GM23338 (cell line): ENCODE measurements around the gene GATA1. TPM values are rescaled to one million over a fixed set of nuclear protein-coding genes. Genes with fewer than 3 reads are reported as not detected.

Experiments used
- ATAC-seq: fragments of 200-7000 bp; cut with Tn5 transposase; 3 replicates; pipeline ENCODE4 v1.9.1; 2020
- DNase-seq: peaks from one replicate; pipeline ENCODE4 v3.0.0-alpha.2; 2015; ENCODE audit warnings: low spot score
- H2AFZ ChIP-seq: fragments of 200-600 bp; sonication (generic); 2 replicates; pipeline ENCODE4 v1.8.0; 2016; ENCODE audit warnings: antibody characterized with exemption, mild to moderate bottlenecking, moderate library complexity
- H3F3A ChIP-seq: fragments of 200-600 bp; sonication (generic); replicated peaks from 2 replicates; pipeline ENCODE4 v1.8.0; 2017; ENCODE audit warnings: antibody characterized with exemption, mixed run types, low read depth
- H3K27ac ChIP-seq: fragments of 200-600 bp; sonication (generic); 2 replicates; pipeline ENCODE4 v1.6.1; 2016; ENCODE audit warnings: low read depth
- H3K27me3 ChIP-seq: fragments of 200-600 bp; sonication (generic); 2 replicates; pipeline ENCODE4 v1.8.0; 2016; ENCODE audit warnings: mild to moderate bottlenecking, mixed run types, moderate library complexity; ENCODE audit not compliant: insufficient read depth
- H3K36me3 ChIP-seq: fragments of 200-600 bp; sonication (generic); 2 replicates; pipeline ENCODE4 v1.8.0; 2016; ENCODE audit warnings: mild to moderate bottlenecking; ENCODE audit not compliant: insufficient read depth
- H3K4me1 ChIP-seq: fragments of 200-600 bp; sonication (generic); 2 replicates; pipeline ENCODE4 v1.8.0; 2016; ENCODE audit warnings: mild to moderate bottlenecking, moderate library complexity; ENCODE audit not compliant: insufficient read depth
- H3K4me2 ChIP-seq: fragments of 200-600 bp; sonication (generic); 2 replicates; pipeline ENCODE4 v1.7.1; 2017; ENCODE audit warnings: mixed run types
- H3K4me3 ChIP-seq: fragments of 200-600 bp; sonication (generic); 2 replicates; pipeline ENCODE4 v1.6.1; 2016; ENCODE audit warnings: mixed run types
- H3K79me2 ChIP-seq: fragments of 200-600 bp; sonication (generic); replicated peaks from 2 replicates; pipeline ENCODE4 v1.8.0; 2017; ENCODE audit warnings: mild to moderate bottlenecking; ENCODE audit not compliant: insufficient read depth
- H3K9me2 ChIP-seq: fragments of 200-600 bp; sonication (generic); 2 replicates; pipeline ENCODE4 v1.8.0; 2017; ENCODE audit not compliant: insufficient read depth
- H4K20me1 ChIP-seq: fragments of 200-600 bp; sonication (generic); replicated peaks from 2 replicates; pipeline ENCODE4 v1.8.0; 2017; ENCODE audit warnings: mild to moderate bottlenecking; ENCODE audit not compliant: insufficient read depth
- H3K27ac Mint-ChIP-seq: 2 replicates; pipeline ENCODE4 v1.8.0; 2020; ENCODE audit warnings: inconsistent platforms, mild to moderate bottlenecking, moderate library complexity, mixed read lengths
- H3K27me3 Mint-ChIP-seq: 3 replicates; pipeline ENCODE4 v1.8.0; 2022; ENCODE audit warnings: low read depth, mild to moderate bottlenecking, moderate library complexity, mixed read lengths, inconsistent platforms; ENCODE audit not compliant: insufficient read depth, poor library complexity
- H3K36me3 Mint-ChIP-seq: 3 replicates; pipeline ENCODE4 v1.8.0; 2021; ENCODE audit warnings: low read depth, mild to moderate bottlenecking, inconsistent platforms, moderate library complexity, mixed read lengths
- H3K4me1 Mint-ChIP-seq: 3 replicates; pipeline ENCODE4 v1.8.0; 2020; ENCODE audit warnings: mild to moderate bottlenecking, inconsistent platforms, mixed read lengths
- H3K4me3 Mint-ChIP-seq: 3 replicates; pipeline ENCODE4 v1.8.0; 2021; ENCODE audit warnings: moderate library complexity, mild to moderate bottlenecking, inconsistent platforms, mixed read lengths
- H3K9me3 Mint-ChIP-seq: 3 replicates; pipeline ENCODE4 v1.8.0; 2020; ENCODE audit warnings: moderate library complexity, mild to moderate bottlenecking, inconsistent platforms, mixed read lengths
- CREB1 ChIP-seq: fragments of 250-450 bp; sonication (Bioruptor Pico); IDR thresholded peaks from 2 replicates; pipeline ENCODE4 v1.5.0; 2020; ENCODE audit warnings: low read depth, mild to moderate bottlenecking, moderate library complexity
- CTCF ChIP-seq, 2 experiments: fragments of 200-600 bp in 1 of 2; sonication (generic) in 1 of 2; conservative IDR thresholded peaks; 2 replicates each; pipeline versions ENCODE4 v1.5.1 to v1.6.1; 2016 to 2017; ENCODE audit warnings: antibody characterized with exemption in 2 of 2, low read depth in 2 of 2, mild to moderate bottlenecking in 2 of 2, moderate library complexity in 1 of 2
- ETS1 ChIP-seq: IDR thresholded peaks from 2 replicates; pipeline ENCODE4 v1.6.1; 2016; ENCODE audit warnings: antibody characterized with exemption
- EZH2 ChIP-seq: fragments of 200-600 bp; sonication (generic); IDR thresholded peaks from one replicate; pipeline ENCODE4 v1.8.0; 2017; ENCODE audit warnings: antibody characterized with exemption, mild to moderate bottlenecking, low read depth; ENCODE audit not compliant: unreplicated experiment
- EZH2phosphoT487 ChIP-seq: fragments of 200-600 bp; sonication (generic); IDR thresholded peaks from one replicate; pipeline ENCODE4 v1.8.1; 2018; ENCODE audit warnings: antibody characterized with exemption; ENCODE audit not compliant: unreplicated experiment
- JUNB ChIP-seq: IDR thresholded peaks from one replicate; pipeline ENCODE4 v1.6.1; 2016; ENCODE audit warnings: antibody characterized with exemption; ENCODE audit not compliant: unreplicated experiment
- NANOG ChIP-seq: IDR thresholded peaks from 2 replicates; pipeline ENCODE4 v1.6.1; 2016; ENCODE audit warnings: antibody characterized with exemption, borderline replicate concordance
- POLR2AphosphoS5 ChIP-seq: IDR thresholded peaks from 2 replicates; pipeline ENCODE4 v1.6.1; 2016; ENCODE audit warnings: antibody characterized with exemption, low read depth
- REST ChIP-seq: IDR thresholded peaks from one replicate; pipeline ENCODE4 v1.6.1; 2018; ENCODE audit warnings: antibody characterized with exemption; ENCODE audit not compliant: unreplicated experiment
- STAT1 ChIP-seq: IDR thresholded peaks from one replicate; pipeline ENCODE4 v1.6.1; 2016; ENCODE audit warnings: antibody characterized with exemption; ENCODE audit not compliant: unreplicated experiment
- ZNF114 ChIP-seq: fragments of 250-450 bp; sonication (Bioruptor Pico); IDR thresholded peaks from 2 replicates; pipeline ENCODE4 v1.5.0; 2020; ENCODE audit warnings: mild to moderate bottlenecking, moderate library complexity
- ZNF331 ChIP-seq: fragments of 250-450 bp; sonication (Bioruptor Pico); IDR thresholded peaks from 2 replicates; pipeline ENCODE4 v1.5.0; 2020; ENCODE audit warnings: low read depth, mild to moderate bottlenecking, moderate library complexity
- ZNF462 ChIP-seq: fragments of 250-450 bp; sonication (Bioruptor Pico); IDR thresholded peaks from 2 replicates; pipeline ENCODE4 v1.5.0; 2020; ENCODE audit warnings: mild to moderate bottlenecking, moderate library complexity
- polyA plus RNA-seq: library from polyadenylated mRNA; unstranded; fragments of >200 nt; fragmentation: Nextera tagmentation; extraction: Ambion mirVana; gene quantifications from 2 replicates; pipeline ENCODE4 v1.2.1, GENCODE V29; 2016
- total RNA-seq: library from RNA; depleted of rRNA; stranded (reverse); fragments of >200 nt; shearing (Covaris generic); gene quantifications from 2 replicates; pipeline ENCODE4 v1.2.3, GENCODE V29; 2014

The GATA1 gene
- total and polyA plus RNA-seq, 2 experiments from 2014 or later: not detected

GRCh38 chrX:48791063-48791820 lies 4.9 kb downstream of the GATA1 start:
- no peaks in the 10 kb centered on the region; the same call in 2 of the 3 replicates for H3K9me3 Mint-ChIP-seq
- H3K4me1 Mint-ChIP-seq: no peaks in the 10 kb centered on the region; the same call in 2 of the 3 replicates
- peaks cover 10% of the 10 kb centered on the region for H3K27me3 Mint-ChIP-seq

More at GRCh38 chrX:48791063-48791820, 4.9 kb downstream of the GATA1 start:
- TF ChIP-seq CREB1 (CRISPR knock-in tag) (no peak), STAT1 (no peak), CTCF (conservative IDR thresholded peaks at IDR 0.05; ENCODE audit: low read depth in 2 of 2) (no peak), NANOG (no peak), ETS1 (no peak), JUNB (no peak), ZNF114 (no peak), POLR2AphosphoS5 (no peak), EZH2 (no peak), ZNF462 (CRISPR knock-in tag) (no peak), REST (no peak), EZH2phosphoT487 (no peak), ZNF331 (no peak)
- DNase-seq (no peak), ATAC-seq (no peak)
- Histone ChIP-seq H3K79me2 (no peaks in the 10 kb centered on the region), H3K4me1 (no peaks in the 10 kb centered on the region), H3K27me3 (no peaks in the 10 kb centered on the region), H3K4me3 (no peak overlapping the region), H4K20me1 (no peaks in the 10 kb centered on the region), H3F3A (no peaks in the 10 kb centered on the region), H3K27ac (no peak overlapping the region), H3K36me3 (no peaks in the 10 kb centered on the region), H2AFZ (no peak overlapping the region), H3K4me2 (no peak overlapping the region), H3K9me2 (no peaks in the 10 kb centered on the region)
- Mint-ChIP-seq H3K36me3 (no peaks in the 10 kb centered on the region; the same call in 2 of the 3 replicates), H3K27ac (no peak overlapping the region), H3K4me3 (no peak overlapping the region)
